Adipose tissue (tissue), 3 donors: ENCODE measurements around the gene SUGCT. TPM values are rescaled to one million over a fixed set of nuclear protein-coding genes. Genes with fewer than 3 reads are reported as not detected.
"Not testable (repeated sequence)": the region's sequence is repeated elsewhere in the genome, so short reads cannot be mapped to it uniquely, and the experiment has no call there.

Experiments
- H3K27ac ChIP-seq: one replicate; pipeline ENCODE4 v1.5.1; 2013; ENCODE audit warnings: low read depth, low read length
- WGBS, 3 donors: extraction: QIAGEN DNeasy Blood & Tissue Kit; methylation state at CpG; one replicate each; pipeline ENCODE4 v1.1.7; 2013; 5-methylcytosine and 5-hydroxymethylcytosine counted together
- polyA plus RNA-seq, 3 donors: library from polyadenylated mRNA; stranded (reverse); fragments of 200-250 nt; gene quantifications; one replicate each; pipeline ENCODE4 v1.2.3, GENCODE V29; 2013
- donor health status: healthy with polysubstance abuse.
- donor health status: Bipolar disorder and iron deficiency.
- donor health status: healthy.

The SUGCT gene
- polyA plus RNA-seq, 3 donors: 0.75 to 4.2 (median 1.9) TPM

DNA sequence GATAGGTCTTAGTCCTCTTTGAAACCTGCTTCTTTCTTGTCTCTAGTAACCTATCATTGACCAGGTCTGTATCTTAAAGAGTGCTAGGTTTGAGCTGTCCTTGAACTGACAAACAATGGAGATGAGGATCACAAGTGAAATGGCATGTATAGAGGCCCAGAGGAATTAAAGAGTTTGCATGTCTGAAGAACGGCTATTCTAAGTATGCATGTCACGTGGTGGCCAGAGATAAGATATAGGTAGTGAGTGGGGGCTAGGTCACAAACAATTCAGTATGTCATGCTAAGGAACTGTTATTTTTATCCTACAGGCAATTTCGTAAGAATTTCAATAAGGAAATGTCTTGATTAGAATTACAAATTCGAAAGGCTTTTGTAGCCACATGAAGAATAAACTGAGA is 95.3 kb downstream of the SUGCT start:
- no peak overlapping the region for H3K27ac ChIP-seq
- 61 to 68% (median 64%) methylated on average over 4 of the region's 4 CpGs for WGBS, 3 donors

DNA sequence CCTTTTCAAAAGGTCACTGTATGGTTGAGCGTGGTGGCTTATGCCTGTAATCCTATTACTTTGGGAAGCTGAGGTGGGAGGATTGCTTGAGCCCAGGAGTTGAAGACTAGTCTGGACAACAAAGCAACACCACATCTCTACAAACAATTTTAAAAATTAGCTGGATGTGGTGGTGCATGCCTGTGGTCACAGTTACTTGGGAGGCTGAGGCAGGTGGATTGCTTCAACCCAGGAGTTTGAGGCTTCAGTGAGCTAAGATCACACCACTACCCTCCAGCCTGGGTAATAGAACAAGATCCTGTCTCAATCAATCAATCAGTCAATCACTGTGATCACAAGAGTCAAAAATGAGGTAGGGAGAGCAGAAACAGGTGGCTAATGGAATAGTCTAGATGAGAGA is 97.0 kb downstream of the SUGCT start:
- H3K27ac ChIP-seq: no peak overlapping the region
- WGBS, 3 donors: 88 to 95% (median 88%) methylated on average over 1 of the region's 1 CpG

DNA sequence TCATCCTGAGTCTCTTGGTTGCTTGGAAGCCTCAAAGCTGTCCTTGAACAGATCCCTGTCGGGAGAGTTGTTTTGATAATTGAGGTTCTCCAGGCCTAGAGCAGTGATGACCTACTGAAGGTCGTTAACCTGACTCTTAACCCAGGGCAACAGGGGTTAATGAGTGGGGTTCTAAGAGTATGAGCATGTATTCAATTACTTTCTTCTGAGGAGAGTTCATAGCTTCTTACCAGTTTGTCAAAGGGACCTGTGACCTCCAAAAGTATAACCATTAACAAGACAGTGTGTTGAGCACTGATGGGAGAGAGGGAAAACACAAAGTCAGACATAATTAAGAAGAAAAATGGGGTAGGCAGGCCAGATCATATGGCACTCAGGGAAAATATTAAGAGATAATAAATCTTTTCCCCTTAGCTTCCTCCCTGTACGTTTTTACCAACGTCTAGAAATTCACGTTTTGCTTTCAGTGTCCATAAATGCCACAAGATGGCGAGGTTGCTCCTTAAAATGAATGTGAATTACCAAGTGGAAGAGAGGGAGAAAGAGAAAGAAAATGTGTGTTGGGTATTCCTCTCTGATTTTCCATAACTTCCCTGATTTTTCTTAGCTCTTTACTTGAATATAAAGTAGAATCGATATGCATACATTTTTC is 97.6 kb downstream of the SUGCT start:
- H3K27ac ChIP-seq: no peak overlapping the region

DNA sequence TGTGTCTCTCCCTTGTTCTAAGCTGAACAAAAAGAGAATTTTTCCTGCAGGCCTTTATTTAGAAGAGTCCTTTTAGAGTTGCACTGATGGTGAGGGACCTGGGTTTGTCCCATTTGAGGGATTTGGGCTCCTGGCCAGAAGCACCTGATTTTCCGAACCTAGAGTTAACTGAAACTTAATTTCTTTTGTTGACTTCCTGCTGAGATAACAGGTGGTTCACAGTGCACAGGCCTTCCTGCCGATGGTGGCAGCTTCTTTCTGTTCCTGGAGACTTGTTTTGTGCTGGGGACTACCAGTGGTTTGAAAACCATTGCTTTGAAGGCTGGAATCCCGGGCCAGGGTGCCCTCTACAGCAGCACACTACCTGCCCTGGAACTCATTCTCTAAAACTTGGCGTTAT is 99.2 kb downstream of the SUGCT start:
- no peak overlapping the region for H3K27ac ChIP-seq
- 32 to 57% (median 57%) methylated on average over 4 of the region's 4 CpGs for WGBS, 3 donors

More for the DNA sequence above, 97.6 kb downstream of the SUGCT start:
- WGBS, 3 donors: 22 to 29% (median 28%) methylated on average over 7 of the region's 7 CpGs

DNA sequence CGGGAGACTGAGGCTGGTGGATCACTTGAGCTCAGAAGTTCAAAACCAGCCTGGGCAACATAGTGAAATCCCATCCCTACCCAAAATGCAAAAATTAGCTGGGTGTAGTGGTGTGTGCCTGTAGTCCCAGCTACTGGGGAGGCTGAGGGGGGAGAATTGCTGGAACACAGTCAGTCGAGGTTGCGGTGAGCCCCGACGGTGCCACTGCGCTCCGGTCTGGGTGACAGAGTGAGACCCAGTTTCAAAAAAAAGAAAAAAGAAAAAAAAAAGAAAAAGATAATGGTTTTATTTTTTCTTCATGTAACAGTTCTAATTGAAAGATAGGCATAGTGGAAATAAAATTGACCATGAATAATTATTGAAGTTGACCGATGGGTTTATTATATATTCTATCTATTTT is 99.9 kb downstream of the SUGCT start:
- no peak overlapping the region for H3K27ac ChIP-seq
- WGBS, 3 donors: 96 to 98% (median 96%) methylated on average over 8 of the region's 8 CpGs

DNA sequence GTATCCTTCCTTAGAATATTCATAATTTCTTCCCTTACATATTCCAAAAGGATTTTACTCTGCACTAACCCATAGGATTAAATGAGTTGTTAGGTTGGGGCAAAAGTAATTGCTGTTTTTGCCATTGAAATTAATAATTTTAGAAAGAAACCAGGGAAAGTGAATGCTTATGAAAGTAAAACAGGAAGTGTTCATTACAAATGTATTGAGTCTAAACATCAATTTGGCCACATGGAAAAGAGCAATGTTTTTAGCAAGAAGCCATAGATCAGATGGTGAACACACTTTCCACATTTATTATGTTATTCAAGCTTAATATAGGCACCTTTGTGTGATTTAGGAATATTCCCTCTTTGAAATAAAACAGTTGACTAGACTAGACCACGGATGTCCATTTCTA is 102.9 kb downstream of the SUGCT start:
- WGBS, 3 donors: 81 to 88% (median 87%) methylated on average over 1 of the region's 1 CpG
- no peak overlapping the region for H3K27ac ChIP-seq

DNA sequence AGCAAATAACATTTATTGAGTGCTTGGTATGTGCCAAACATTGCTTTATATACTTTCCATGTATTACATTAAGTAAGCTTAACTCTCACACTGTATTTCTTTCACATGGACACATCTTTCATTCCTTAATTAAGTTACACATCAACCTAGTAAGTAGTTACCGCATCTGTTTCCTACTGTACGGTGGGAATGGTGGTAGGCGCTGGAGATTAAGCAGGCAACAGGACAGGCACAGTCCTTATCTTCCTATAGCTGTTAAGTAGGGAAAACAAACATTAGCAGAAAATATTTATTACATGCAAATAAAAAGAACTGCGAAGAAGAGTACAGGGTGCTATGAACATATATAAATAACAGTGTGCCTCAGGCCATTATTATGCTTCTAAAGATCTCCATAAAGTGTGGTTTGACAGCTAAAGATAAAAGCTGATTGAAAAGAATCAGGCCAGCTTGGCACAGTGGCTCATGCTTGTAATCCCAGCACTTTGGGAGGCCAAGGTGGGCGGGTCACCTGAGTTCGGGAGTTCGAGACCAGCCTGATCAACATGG is 105.0 kb downstream of the SUGCT start:
- no peak overlapping the region for H3K27ac ChIP-seq
- 62 to 87% (median 79%) methylated on average over 7 of the region's 7 CpGs for WGBS, 3 donors

DNA sequence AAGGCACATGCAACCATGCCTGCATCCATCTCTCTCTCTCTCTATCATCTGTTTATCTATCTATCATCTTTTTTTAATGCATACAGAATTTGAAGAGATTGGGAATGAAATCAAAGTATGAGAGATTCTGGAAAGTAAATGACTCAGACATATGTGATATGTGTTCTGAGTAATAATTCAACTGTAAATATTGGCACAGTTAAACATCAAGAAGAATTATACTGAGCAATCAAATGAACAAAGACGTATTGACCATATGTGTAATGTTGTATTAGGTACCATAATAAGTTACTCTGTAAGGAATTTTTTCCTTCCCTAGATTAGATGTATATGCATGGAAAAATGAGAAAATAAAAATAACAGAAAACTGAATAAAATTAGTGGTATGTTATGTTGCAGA is 108.3 kb downstream of the SUGCT start:
- WGBS, 3 donors: 88 to 93% (median 88%) methylated on average over 1 of the region's 1 CpG

DNA sequence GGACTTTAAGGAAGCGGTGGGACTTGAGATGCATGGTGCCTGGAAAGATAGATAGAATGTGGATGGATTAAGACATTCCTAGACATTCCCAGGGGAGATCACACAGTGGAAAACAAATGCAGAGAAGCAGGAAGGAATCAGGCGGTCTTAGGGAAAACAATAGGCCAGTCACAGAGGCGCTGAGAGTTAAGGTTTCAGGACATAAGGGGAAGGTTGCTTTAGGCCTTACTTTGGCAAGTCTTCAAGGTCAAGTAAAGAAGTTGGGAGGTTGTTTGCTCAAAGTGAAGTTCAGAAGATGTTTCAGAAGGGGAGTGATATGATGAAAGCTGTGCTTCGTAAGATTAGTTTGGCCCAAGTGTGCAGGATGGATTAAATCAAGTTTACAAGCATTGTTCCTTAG is 109.4 kb downstream of the SUGCT start:
- WGBS, 3 donors: 77 to 81% (median 81%) methylated on average over 4 of the region's 4 CpGs

More for the DNA sequence above, 108.3 kb downstream of the SUGCT start:
- H3K27ac ChIP-seq: no peak overlapping the region

DNA sequence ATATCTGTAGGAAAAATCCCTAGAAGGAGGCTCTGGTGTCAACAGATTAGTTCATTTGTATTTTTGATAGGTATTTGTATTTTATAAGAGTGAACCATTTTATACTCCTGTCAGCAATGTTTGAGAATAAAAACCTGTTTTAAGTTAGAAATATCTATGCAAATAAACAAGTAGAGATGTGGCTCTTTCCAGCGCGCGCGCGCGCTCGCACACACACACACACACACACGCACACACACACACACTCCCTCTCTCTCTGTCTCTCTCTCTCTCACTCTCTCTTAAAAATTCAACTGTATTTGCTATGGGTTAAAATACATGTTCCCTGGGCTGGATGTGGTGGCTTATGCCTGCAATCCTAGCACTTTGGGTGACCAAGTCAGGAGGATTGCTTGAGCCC is 113.9 kb downstream of the SUGCT start:
- H3K27ac ChIP-seq: no peak overlapping the region
- 78 to 80% (median 79%) methylated on average over 8 of the region's 8 CpGs for WGBS, 3 donors

More for the DNA sequence above, 109.4 kb downstream of the SUGCT start:
- H3K27ac ChIP-seq: no peak overlapping the region

DNA sequence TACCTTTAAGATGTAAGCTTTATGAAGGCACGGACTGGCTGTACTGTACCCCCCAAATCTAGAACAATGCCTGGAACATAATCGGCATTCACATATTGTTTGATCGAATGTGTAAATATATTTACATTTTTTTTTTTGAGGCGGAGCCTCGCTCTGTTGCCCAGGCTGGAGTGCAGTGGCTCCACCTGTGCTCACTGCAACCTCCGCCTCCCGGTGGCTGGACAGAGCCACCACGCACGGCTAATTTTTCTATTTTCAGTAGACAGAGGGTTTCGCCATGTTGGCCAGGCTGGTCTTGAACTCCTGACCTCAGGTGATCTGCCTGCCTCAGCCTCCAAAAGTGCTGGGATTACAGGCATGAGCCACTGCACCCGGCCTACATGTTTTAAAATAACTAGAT is 118.6 kb downstream of the SUGCT start:
- not testable (repeated sequence) for H3K27ac ChIP-seq
- 90 to 95% (median 91%) methylated on average over 11 of the region's 11 CpGs for WGBS, 3 donors

DNA sequence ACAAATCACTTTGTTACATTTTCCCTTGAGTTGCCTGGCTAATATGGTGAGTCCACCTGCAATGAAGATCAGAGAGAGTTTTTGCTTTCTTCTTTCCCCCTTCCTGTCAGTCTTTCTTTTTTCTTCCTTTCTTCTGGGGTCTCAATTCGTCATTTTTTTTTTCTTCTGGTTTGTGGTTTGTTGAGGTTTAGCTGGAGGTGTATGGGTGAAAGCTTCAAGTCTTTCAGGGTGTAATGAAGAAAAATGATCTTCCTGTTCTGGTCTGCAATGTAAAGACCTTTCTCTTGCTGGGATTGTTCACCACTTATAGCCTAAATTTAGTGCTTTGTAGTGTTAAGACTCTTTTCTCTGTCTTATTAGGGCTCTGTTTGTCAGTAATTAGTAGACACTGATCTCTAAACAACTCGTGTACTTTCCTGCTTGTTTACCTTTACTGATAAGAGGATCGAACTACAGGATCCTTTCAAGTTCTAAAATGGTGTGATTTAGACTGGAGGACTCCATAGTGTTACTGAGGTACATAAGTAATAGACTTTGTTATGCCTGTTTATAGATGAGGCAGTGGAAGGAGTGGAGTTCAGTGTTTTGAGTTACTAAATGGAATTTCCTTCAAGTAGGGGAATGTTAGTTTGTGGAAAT is 129.1 kb downstream of the SUGCT start:
- no peak overlapping the region for H3K27ac ChIP-seq
- WGBS, 3 donors: 20 to 41% (median 37%) methylated on average over 3 of the region's 3 CpGs

DNA sequence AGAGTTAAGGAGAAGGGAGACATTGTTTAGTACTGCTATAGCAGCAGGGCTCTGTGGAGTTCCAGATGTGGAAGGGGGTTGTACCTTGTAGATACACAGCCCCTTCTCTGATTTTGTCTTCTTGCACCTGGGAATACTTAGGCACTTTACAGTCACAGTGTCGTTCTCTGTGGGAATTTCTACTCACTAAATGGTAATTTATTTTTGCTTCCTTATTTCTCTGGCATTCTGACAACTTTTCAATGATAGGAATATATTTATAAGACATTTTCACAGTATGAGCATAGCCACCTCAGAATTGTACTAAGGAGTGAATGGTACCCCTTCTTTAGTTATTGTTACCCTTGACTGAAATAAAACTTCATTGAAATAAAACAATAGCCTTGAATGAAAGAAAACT is 132.8 kb downstream of the SUGCT start:
- WGBS, 3 donors: 38 to 76% (median 39%) methylated on average over 1 of the region's 1 CpG
- H3K27ac ChIP-seq: no peak overlapping the region

DNA sequence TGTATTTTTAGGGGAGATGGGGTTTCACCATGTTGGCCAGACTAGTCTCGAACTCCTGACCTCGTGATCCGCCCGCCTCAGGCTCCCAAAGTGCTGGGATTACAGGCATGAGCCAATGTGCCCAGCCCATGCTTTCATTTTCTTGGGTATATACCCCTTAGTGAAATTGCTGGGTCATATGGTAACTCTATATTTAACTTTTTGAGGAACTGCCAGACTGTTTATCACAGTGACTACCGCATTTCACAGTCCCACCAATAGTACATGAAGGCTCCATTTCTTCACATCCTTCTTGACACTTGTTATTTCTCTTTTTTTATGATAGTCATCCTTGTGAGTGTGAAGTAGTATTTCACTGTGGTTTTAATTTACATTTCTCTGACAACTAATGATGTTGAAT is 134.0 kb downstream of the SUGCT start:
- 69 to 89% (median 79%) methylated on average over 5 of the region's 5 CpGs for WGBS, 3 donors
- H3K27ac ChIP-seq: not testable (repeated sequence)

DNA sequence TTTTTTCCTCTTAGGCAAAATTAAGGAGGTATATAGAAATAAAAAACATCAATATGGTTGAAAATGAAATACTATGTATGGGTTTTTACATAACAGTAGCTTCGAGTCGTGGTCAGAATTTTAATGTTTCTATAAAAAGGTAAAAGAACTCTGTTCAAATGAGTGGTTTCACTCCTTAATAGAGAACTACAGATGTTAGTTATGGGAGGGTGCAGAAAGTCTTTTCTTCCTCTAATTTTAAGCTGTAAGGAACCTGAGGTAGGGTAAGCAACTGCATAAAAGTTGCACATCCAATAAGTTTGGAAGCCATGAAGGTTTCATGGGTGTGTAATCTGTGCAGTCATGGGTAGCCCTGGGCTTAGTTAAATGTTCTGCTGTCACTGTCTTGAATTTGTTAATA is 141.3 kb downstream of the SUGCT start:
- WGBS, 3 donors: 81 to 93% (median 85%) methylated on average over 2 of the region's 2 CpGs
- no peak overlapping the region for H3K27ac ChIP-seq

DNA sequence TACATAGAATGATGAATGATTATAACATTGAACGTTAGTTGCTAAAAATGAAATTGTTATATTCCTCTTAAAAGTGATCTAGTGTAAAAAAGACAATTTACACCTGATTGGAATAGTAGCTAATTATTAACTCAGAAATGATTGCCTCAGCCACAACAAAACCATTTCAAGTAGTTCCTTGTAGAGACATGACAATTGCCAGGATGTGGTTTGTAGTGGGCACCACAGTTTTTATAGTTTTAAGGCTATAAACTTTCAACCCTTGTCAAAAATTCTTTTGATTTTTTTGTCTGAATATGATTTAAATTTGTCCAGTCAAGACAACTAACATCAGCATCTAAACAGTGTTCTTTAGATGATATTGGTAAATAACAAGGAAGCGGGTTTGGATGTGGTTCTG is 145.2 kb downstream of the SUGCT start:
- 46 to 50% (median 48%) methylated on average over 2 of the region's 2 CpGs for WGBS, 3 donors

DNA sequence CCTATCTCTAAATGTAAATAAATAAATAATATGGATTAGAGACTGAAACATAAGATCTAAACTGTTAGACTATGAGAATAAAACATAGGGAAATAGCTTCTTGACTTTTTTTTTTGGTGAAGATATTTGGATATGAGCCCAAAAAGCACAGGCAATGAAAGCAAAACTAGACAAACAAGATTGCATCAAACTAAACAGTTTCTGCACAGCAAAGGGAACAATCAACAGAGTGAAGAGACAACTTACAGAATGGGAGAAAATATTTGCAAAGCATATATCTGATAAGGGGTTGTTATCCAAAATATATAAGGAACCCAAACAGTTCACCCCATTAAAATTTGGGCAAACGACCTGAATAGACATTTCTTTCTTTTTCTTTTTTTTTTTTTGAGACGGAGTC is 148.1 kb downstream of the SUGCT start:
- H3K27ac ChIP-seq: no peak overlapping the region
- WGBS, 3 donors: 62 to 80% (median 74%) methylated on average over 2 of the region's 2 CpGs

More for the DNA sequence above, 145.2 kb downstream of the SUGCT start:
- H3K27ac ChIP-seq: no peak overlapping the region

DNA sequence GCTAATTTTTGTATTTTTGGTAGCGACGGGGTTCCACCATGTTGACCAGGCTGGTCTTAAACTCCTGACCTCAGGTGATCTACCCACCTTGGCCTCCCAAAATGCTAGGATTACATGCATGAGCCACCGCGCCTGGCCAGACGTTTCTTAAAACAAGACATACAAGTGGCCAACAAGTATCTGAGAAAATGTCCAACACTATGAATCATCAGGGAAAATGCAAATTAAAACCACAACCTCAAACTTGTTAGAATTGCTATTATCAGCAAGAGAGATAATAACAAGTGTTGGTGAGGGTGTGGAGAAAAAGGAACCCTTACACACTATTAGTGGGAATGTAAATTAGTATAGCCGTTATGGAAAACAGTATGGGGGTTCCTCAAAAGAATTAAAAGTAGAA is 148.6 kb downstream of the SUGCT start:
- H3K27ac ChIP-seq: no peak overlapping the region
- WGBS, 3 donors: 86 to 88% (median 88%) methylated on average over 6 of the region's 6 CpGs

DNA sequence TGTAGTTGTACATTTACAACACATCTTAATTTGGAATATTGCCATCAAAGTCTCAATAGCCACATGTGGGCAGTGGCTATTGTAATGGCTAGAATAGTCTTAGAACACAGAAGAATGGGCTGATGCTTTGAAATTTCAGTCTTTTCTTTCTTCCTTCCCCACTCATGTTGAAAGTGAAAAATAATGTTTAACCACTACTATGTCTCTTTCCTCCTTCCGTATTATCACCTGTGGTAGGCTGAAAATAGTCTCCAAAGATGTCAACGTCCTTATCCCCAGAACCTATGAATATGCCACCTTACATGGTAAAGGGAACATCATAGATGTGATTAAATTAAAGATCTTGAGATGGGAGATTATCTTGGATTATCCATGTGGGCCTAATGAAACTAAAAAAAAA is 154.0 kb downstream of the SUGCT start:
- no peak overlapping the region for H3K27ac ChIP-seq
- 76 to 91% (median 84%) methylated on average over 2 of the region's 2 CpGs for WGBS, 3 donors

DNA sequence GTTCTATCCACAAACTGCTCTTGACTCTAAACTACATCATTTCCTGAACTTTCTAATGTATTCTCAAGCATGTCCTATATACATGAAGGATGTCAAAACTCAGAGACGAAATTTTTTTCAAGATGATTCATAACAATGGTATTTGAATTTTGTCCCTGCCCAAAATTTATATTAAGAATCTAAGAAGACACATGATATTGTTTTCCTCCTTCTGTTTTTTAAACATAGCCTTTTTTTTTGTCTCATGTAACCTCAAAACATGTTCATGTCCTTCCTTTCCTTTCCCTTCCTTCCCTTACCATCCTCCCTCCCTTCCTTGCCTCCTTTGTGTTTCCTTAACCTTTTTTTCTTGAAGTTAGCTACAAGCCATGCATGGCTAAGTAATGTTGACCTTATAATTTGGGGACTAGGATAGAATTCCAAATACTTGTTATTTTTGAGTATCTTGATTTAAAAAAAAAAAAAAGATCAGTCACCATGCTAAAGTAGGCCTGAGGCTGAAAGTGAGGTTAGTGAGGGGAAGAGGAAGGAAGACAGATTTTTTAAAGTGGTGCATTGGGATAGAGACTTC is 163.0 kb downstream of the SUGCT start:
- H3K27ac ChIP-seq: no peak overlapping the region
- 58 to 82% (median 64%) methylated on average over 1 of the region's 1 CpG for WGBS, 3 donors
